Caco-2 (cell line): ENCODE data around the gene YAF2. TPM values are rescaled to one million over a fixed set of nuclear protein-coding genes. Genes with fewer than 3 reads are reported as not detected.

Source experiments
- BruUV-seq: library from RNA; stranded (reverse); fragments of 400-500 nt; replicated peaks from 2 replicates; lab custom pipeline; 2021; lab: Mats Ljungman, UMichigan
- CTCF ChIA-PET: fragments of 300-600 bp; sonication (Branson Sonifier 250); formaldehyde crosslinking; loops from one replicate; lab custom pipeline; 2022; ENCODE audit warnings: antibody characterized with exemption; lab: Charles Lee
- POLR2A ChIA-PET: fragments of 300-600 bp; sonication (Branson Sonifier 250); formaldehyde crosslinking; loops from one replicate; lab custom pipeline; 2022; ENCODE audit warnings: antibody characterized with exemption; lab: Charles Lee
- DNase-seq, 2 experiments: peaks; one replicate each; pipeline versions ENCODE4 v3.0.0 to v3.0.0-alpha.2; 2020 to 2022
- H3K27me3 ChIP-seq: replicated peaks from 2 replicates; pipeline ENCODE4 v1.6.0; 2011; ENCODE audit warnings: low read length; ENCODE audit not compliant: control insufficient read depth, insufficient read depth
- H3K36me3 ChIP-seq: 2 replicates; pipeline ENCODE4 v1.5.1; 2011; ENCODE audit warnings: low read length; ENCODE audit not compliant: control insufficient read depth, insufficient read depth
- H3K4me1 ChIP-seq: fragments of 250-450 bp; sonication (Bioruptor Pico); 2 replicates; pipeline ENCODE4 v1.5.1; 2020; ENCODE audit warnings: mild to moderate bottlenecking
- H3K4me3 ChIP-seq: 2 replicates; pipeline ENCODE4 v1.5.1; 2011; ENCODE audit warnings: low read depth, mild to moderate bottlenecking, control low read depth, low read length
- H3K9me3 ChIP-seq: fragments of 250-450 bp; sonication (Bioruptor Pico); 2 replicates; pipeline ENCODE4 v1.5.1; 2020; ENCODE audit warnings: mild to moderate bottlenecking, moderate library complexity
- H3K27ac Mint-ChIP-seq: one replicate; pipeline ENCODE4 v1.8.0; 2022; ENCODE audit warnings: mixed read lengths; ENCODE audit not compliant: unreplicated experiment
- H3K27me3 Mint-ChIP-seq: one replicate; pipeline ENCODE4 v1.8.0; 2022; ENCODE audit warnings: mixed read lengths; ENCODE audit not compliant: insufficient read depth, unreplicated experiment
- H3K36me3 Mint-ChIP-seq: one replicate; pipeline ENCODE4 v1.8.0; 2022; ENCODE audit warnings: mild to moderate bottlenecking, mixed read lengths; ENCODE audit not compliant: insufficient read depth, unreplicated experiment
- H3K4me1 Mint-ChIP-seq: one replicate; pipeline ENCODE4 v1.8.0; 2022; ENCODE audit warnings: low read depth, mixed read lengths; ENCODE audit not compliant: unreplicated experiment
- H3K4me3 Mint-ChIP-seq: one replicate; pipeline ENCODE4 v1.8.0; 2022; ENCODE audit warnings: mild to moderate bottlenecking, moderate library complexity, mixed read lengths; ENCODE audit not compliant: unreplicated experiment
- H3K9me3 Mint-ChIP-seq: one replicate; pipeline ENCODE4 v1.8.0; 2022; ENCODE audit warnings: mixed read lengths; ENCODE audit not compliant: unreplicated experiment
- intact Hi-C: fragments of 100-400 bp; cut with micrococcal nuclease; formaldehyde crosslinking; loops from one replicate; pipeline ENCODE4 v1.10.0; 2022; ENCODE audit not compliant: unreplicated experiment
- total RNA-seq: library from RNA; stranded (reverse); gene quantifications from 2 replicates; pipeline ENCODE4 v1.2.3, GENCODE V29; 2022
- TF ChIP-seq, protein P1 (sequence below), 2 experiments: fragments of 200-600 bp in 1 of 2; IDR thresholded peaks; 1 replicate in 1 of 2; 2 replicates in 1 of 2; pipeline versions ENCODE4 v1.5.1 to v1.8.0; 2011 to 2022; ENCODE audit warnings: antibody characterized with exemption in 1 of 2, control low read depth in 1 of 2, inconsistent platforms in 1 of 2, low read depth in 1 of 2, low read length in 1 of 2, mild to moderate bottlenecking in 1 of 2, moderate library complexity in 1 of 2; ENCODE audit not compliant: insufficient read depth in 1 of 2, severe bottlenecking in 1 of 2, unreplicated experiment in 1 of 2

YAF2 gene
- total RNA-seq, 1 experiment from 2014 or later = 29.2 TPM

DNA sequence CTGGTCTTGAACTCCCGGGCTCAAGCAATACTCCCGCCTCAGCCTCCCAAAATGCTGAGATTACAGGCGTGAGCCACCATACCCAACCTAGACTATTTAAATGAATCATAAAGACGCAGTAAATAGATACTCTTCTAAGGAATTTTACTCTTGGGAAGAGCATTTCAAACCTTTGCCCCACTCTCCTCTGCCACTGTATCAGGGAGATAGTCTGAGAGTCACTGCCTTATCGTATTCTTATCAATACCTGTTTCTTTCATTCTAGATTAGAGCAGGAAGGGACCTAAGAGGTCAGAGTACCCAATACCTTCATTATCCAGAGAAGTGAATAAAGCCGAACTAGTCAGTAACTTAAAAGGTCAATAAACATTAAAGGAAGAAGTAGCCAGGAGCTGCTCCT lies 109.2 kb downstream of the YAF2 start:
- ChIA-PET POLR2A (no interaction called here), CTCF (interaction anchor here (0.6 to 1.0 kb wide), 3 partner anchors 115 to 243 kb away, joined by 4 to 7 read pairs (median 4); no protein-coding TSS in a partner anchor)
- H3K4me3 Mint-ChIP-seq = no peak overlapping the region
- Histone ChIP-seq H3K9me3 (no peaks in the 10 kb centered on the region), H3K4me3 (no peak overlapping the region), H3K36me3 (no peaks in the 10 kb centered on the region), H3K27me3 (no peaks in the 10 kb centered on the region), H3K4me1 (peaks cover 49% of the 10 kb centered on the region)
- DNase-seq = peak; percentile 40 to 51
- H3K27ac Mint-ChIP-seq = no peak overlapping the region
- H3K27me3 Mint-ChIP-seq = no peaks in the 10 kb centered on the region
- no peaks in the 10 kb centered on the region for H3K9me3 Mint-ChIP-seq
- H3K36me3 Mint-ChIP-seq = peaks cover 7% of the 10 kb centered on the region
- no TSS peak for BruUV-seq
- intact Hi-C loops = loop anchor here (1.0 to 5.0 kb wide), 7 partner anchors 12 to 440 kb away; partner anchors contain the start of gene YAF2
- TF ChIP-seq, protein P1, sequence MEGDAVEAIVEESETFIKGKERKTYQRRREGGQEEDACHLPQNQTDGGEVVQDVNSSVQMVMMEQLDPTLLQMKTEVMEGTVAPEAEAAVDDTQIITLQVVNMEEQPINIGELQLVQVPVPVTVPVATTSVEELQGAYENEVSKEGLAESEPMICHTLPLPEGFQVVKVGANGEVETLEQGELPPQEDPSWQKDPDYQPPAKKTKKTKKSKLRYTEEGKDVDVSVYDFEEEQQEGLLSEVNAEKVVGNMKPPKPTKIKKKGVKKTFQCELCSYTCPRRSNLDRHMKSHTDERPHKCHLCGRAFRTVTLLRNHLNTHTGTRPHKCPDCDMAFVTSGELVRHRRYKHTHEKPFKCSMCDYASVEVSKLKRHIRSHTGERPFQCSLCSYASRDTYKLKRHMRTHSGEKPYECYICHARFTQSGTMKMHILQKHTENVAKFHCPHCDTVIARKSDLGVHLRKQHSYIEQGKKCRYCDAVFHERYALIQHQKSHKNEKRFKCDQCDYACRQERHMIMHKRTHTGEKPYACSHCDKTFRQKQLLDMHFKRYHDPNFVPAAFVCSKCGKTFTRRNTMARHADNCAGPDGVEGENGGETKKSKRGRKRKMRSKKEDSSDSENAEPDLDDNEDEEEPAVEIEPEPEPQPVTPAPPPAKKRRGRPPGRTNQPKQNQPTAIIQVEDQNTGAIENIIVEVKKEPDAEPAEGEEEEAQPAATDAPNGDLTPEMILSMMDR (IDR thresholded peaks at IDR 0.05; ENCODE audit: insufficient read depth in 1 of 2, low read depth in 1 of 2, low read length in 1 of 2, severe bottlenecking in 1 of 2, unreplicated experiment in 1 of 2) = no peak
- no peaks in the 10 kb centered on the region for H3K4me1 Mint-ChIP-seq

DNA sequence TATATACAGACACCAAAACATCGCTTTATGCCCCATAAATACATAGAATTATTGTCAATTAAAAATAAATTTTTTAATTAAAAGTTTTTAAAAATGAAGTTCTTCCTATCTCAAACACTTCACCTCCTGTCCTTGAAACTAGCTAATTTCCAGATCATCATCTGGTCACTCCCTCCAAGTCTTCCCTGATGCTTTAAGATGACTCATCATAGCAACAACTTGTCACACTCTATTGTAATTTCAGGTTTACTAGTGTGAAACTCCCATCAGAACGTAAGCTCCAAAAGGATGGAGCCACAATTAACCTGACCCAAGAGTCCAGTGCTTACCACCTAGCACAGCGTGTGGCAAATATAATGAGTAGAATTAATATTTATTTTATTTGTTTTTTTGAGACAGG lies 109.7 kb downstream of the YAF2 start:
- no TSS peak for BruUV-seq
- H3K36me3 ChIP-seq = no peaks in the 10 kb centered on the region
- ChIA-PET CTCF (no interaction called here), POLR2A (no interaction called here)
- Mint-ChIP-seq H3K27me3 (no peaks in the 10 kb centered on the region), H3K4me1 (no peaks in the 10 kb centered on the region), H3K9me3 (no peaks in the 10 kb centered on the region), H3K36me3 (peaks cover 2% of the 10 kb centered on the region), H3K27ac (no peak overlapping the region), H3K4me3 (no peak overlapping the region)
- no peaks in the 10 kb centered on the region for H3K9me3 ChIP-seq
- no peak for DNase-seq
- H3K4me1 ChIP-seq = peaks cover 49% of the 10 kb centered on the region
- H3K27me3 ChIP-seq = no peaks in the 10 kb centered on the region
- intact Hi-C loops = loop anchor here (5.0 kb wide), 3 partner anchors 94 to 154 kb away; partner anchors contain the start of gene YAF2
- H3K4me3 ChIP-seq = no peak overlapping the region
- TF ChIP-seq, protein P1 (IDR thresholded peaks at IDR 0.05; ENCODE audit: insufficient read depth in 1 of 2, low read depth in 1 of 2, low read length in 1 of 2, severe bottlenecking in 1 of 2, unreplicated experiment in 1 of 2) = no peak

DNA sequence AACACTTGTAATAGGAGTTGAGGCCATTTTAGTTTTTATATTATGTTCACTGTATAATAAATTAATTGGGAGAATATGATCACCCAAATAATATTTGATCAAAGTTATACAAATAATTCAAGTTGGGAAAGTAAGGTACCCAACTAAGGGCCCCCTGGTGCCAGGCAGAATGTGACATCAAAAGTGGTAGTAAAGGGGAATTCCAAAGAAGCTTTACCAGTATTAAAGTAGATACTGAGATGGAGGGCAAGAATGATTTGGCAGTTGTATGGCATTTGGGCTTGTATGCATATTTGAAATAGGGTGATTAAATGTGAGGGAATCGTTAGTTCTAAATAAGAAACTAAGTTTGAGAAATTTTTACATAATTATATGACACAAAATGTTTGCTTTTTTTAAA lies 111.1 kb downstream of the YAF2 start:
- Histone ChIP-seq H3K4me3 (no peak overlapping the region), H3K4me1 (peaks cover 49% of the 10 kb centered on the region), H3K27me3 (no peaks in the 10 kb centered on the region), H3K9me3 (no peaks in the 10 kb centered on the region), H3K36me3 (no peaks in the 10 kb centered on the region)
- POLR2A ChIA-PET = no interaction called here
- Mint-ChIP-seq H3K36me3 (no peaks in the 10 kb centered on the region), H3K27ac (no peak overlapping the region), H3K4me3 (no peak overlapping the region), H3K4me1 (no peaks in the 10 kb centered on the region), H3K9me3 (no peaks in the 10 kb centered on the region), H3K27me3 (no peaks in the 10 kb centered on the region)
- TF ChIP-seq, protein P1 (IDR thresholded peaks at IDR 0.05; ENCODE audit: insufficient read depth in 1 of 2, low read depth in 1 of 2, low read length in 1 of 2, severe bottlenecking in 1 of 2, unreplicated experiment in 1 of 2) = no peak
- intact Hi-C loops = loop anchor here (5.0 kb wide), 3 partner anchors 95 to 155 kb away; partner anchors contain the start of gene YAF2
- BruUV-seq = no TSS peak
- no peak for DNase-seq
- CTCF ChIA-PET = no interaction called here
